HG02970 (cell line): Measurements from ENCODE around the gene TBC1D22A.

ENCODE experiments used
- ATAC-seq: cut with Tn5 transposase; IDR thresholded peaks from one replicate; pipeline ENCODE4 v1.9.1; 2021; ENCODE audit warnings: mild to moderate bottlenecking, moderate library complexity, moderate number of reproducible peaks; ENCODE audit not compliant: unreplicated experiment, low FRiP score

Gene TBC1D22A

GRCh38 chr22:46917771-46918101 lies 155.3 kb downstream of the TBC1D22A start:
- ATAC-seq, result no peak

- no peak for ATAC-seq
These were observed 155.7 kb downstream of the TBC1D22A start for GRCh38 chr22:46918197-46918596.

- ATAC-seq, result no peak
These were observed 159.6 kb downstream of the TBC1D22A start for GRCh38 chr22:46922037-46922436.

- no peak for ATAC-seq
These were observed 160.9 kb downstream of the TBC1D22A start for GRCh38 chr22:46923394-46923793.

- ATAC-seq, result no peak
These were observed 163.4 kb downstream of the TBC1D22A start for GRCh38 chr22:46925818-46926217.

DNA sequence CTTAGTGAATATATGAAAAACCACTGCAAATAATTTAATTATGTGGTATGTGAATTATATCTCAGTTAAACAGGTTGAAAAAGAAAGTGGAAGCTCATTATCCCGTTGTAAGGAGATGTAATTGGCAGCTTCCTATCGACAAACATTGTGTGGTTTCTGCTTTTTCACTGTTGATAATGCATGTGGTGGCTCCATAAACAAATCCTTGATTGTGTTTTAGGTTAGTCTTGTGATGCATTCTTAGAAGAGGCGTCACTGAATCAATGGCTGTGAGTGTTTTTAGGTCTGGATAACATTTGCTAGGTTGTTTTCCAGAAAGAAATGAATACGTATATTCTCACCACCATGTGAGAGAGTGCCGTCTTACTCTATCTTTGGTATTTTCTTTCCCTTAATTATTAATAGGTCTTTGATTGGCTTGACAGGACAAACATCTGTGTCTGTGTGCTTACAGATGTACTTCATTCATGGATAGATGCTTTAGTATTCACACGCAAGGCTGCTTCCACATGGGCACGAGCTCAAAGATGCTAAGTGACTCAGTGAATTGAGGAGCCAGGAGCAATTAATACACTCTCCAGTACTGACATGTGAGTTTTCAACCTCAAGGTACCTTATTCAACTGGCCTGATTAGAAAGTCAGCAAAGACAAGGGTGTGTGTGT lies 166.7 kb downstream of the TBC1D22A start:
- no peak for ATAC-seq

DNA sequence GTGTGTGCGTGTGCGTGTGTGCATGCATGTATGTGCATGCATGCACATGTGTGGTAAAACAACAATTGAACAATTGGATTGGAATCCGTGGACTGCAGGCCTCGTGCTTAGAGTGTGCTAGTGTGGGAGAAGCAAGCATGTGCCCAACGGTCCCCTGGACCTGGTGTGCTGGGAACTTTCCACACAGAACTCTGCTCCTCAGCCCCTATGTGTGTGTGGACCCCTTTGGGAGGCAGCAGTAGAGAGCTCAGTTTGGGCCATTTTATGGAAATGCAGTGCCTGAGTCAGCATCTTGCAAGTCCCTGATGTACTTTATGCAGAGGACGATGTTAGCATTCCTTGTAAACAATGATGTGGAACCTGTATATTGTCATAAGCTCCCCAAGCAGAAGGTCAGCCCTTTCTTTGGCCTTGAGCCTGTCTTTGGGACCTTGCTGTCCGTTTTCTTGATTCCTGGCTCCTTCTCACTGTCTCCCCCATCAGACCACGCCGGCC lies 167.3 kb downstream of the TBC1D22A start:
- no peak for ATAC-seq

- no peak for ATAC-seq
These were observed 169.0 kb downstream of the TBC1D22A start for GRCh38 chr22:46931414-46931813.

DNA sequence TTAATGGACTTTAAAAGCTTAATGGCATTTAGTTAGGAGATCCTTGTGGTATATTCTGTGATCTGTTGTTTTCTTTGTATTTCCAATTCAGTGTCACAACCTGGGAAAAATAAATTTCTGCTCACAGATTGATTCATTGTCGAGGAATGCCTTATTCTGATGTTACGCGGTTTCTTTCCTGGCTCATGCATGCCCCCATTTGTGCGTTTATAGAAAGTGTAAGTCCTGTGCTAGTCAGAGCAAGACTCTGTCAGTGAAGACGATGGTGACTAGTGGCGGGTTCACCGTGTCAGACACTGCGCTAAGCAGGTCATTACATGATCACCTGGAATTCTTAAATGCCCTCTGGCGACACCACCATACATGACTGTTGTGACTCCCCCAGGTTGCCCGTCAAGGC lies 169.4 kb downstream of the TBC1D22A start:
- ATAC-seq, result no peak

DNA sequence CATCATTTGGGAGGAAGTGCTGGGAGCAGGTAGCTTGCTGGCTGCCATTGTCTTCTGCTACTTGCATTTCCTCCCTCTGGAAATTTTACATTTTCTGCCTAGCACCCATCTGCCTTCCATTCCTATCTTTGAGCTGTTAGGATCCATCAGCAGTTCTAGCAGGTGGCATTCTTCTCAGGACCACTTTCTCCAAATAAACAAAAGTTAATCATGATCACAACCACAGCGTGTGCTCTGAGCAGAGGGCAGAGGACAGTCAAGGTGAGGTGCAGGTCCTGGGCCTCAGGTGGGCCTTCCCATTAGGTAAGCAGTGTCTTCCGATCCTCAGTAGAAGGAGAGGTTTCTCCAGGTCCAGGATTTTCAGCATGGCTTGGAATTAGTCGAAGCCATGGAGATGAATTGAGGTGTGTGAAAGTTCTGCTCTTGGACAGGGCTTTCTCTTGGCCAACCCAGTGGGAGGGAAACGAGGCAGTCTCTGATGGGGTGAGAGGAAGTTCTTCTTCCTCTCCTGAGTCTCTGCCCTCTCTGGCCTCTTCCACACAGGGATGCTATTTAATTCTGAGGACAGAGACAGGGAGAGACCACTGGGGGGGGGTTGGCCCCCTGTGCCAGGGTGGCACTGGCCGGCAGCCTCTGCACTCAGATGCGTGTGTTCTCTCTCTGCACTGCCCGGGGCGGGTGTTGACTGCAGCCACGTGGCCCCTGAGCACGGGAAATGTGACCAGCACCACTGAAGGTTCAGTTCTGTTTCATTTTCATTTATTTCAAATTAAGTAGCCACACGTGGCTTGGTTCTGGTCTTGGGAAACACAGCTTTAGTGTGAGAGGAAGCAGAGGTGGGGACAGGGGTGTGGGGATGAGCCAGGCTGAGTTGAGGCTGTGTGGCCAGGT lies 170.8 kb downstream of the TBC1D22A start:
- no peak for ATAC-seq

DNA sequence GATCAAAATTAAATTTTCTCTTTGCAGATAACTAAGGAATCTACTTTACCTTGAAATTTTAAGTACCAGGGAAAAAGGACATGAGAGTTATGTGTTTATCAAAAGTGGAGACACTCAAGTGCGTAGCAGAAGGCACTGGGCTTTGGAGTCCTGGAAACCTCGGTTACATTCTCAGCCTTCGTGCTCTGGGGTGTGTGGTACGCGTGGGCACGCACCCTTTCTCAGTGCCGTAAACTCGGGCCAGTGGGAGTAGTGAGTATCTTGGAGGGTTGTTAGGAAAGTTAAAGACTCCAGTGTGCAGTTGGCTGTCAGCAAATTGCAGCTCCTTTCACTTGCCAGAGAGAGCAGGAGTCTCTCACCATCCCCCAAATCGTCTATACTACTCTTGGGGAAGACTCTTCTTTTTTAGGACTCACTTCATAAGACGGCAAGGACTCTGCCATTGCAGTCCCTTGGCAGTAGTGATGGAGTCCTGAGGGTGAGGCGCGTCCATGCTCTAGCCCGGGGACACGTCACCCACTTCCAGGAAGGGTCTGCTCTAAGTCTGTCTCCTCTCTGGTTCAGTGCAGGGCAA lies 171.8 kb downstream of the TBC1D22A start:
- no peak for ATAC-seq

DNA sequence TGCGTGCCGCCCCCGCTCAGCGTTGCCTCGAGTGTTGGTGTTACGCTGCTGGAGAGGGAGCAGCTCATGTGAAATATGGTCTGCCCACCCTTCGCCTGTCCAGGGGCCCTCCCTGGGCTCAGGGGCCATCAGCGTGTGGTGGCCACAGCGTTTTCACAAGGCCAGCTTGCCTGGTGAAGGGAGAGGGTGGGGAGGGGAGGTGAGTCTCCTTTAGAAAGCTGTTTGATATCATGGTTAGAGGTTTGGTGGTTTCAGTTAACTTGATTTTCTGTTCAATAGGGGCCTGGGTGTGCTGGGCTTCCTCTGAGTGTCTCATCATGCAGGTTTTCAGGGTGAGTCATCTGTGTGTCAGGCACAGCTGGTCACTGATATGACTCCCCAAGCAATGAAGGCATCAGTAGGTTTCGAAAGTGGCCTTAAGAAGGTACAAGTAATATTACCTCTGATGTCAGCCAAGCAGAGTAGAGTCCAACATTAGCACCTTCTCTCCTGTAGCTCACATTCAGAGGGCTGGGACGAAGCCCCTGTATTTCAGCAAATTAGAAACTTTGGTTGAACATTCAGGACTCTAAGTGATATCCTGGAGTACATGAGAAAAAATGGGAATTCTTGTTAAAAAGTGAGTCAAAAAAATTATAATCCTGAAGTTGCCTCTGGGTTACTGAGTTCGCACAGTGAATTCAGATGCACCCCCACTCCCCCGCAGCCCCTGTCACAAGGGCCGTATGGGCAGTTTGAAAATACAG lies 172.5 kb downstream of the TBC1D22A start:
- no peak for ATAC-seq

- no peak for ATAC-seq
These were observed 173.3 kb downstream of the TBC1D22A start for GRCh38 chr22:46935506-46936377.

DNA sequence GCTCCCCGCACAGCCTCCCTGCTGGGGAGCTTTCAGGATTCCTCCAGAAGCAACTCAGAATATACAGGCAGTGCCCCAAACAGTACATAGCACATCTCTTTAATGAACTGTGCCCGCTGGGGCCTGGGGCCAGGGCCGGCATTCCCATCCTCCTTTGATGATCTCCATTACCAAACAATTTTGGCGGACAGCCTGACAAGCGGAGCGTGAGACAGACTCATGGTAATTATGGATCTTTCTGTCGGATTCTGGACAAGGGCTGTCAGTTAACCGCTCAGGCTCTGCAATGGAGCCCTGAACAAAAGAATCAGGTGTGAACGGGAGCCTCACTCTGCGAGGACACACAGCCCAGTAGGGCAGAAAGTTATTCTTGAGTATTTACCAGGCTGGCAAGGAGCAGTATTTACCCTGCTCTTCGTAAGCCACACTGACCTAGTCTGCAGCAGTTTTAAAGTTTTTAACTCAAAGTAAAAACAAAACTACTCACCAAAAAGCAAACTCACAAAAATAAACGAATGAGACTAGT lies 174.0 kb downstream of the TBC1D22A start:
- no peak for ATAC-seq

DNA sequence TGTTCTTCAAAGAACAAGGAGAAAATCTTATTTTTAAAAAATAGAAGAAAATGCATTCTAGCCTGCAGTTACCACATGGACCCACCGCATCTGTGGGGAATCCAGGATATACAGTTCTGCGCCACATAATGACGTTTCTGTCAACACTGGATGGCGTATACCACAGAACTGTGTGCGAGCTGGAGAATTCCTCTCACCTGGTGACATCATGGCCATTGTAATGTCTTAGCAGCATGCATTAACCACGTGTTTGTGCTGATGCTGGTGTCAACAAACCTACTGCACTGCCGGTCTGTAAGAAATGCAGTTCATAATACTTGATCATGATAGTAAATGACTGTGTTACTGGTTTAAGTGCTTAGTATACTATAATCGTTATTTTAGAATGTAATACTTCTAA lies 174.7 kb downstream of the TBC1D22A start:
- no peak for ATAC-seq

DNA sequence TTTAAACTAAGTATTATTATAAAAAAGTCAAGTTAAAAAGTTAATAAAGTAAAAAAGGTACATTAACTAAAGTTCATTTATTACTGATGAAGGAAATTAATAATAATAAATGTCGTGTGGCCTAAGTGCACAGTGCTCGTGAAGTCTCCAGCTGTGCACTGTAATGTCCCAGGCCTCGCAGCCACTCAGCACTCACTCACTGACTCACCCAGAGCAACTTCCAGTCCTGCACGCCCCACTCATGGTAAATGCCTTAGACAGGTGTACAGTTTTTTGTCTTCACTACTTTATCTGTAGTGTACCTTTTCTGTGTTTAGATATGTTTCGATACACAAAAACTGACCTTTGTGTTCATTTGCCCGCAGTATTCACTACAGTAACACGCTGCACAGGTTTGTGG lies 175.5 kb downstream of the TBC1D22A start:
- ATAC-seq, result no peak

GRCh38 chr22:46941968-46942798 lies 179.7 kb downstream of the TBC1D22A start:
- no peak for ATAC-seq
